SK-N-SH treated with all-trans-retinoic acid at 6 μM for 48 hours (cell line): ENCODE data around the gene FCGBP.

Source experiments
- ATAC-seq: fragments of 200-7000 bp; cut with Tn5 transposase; 3 replicates; pipeline ENCODE4 v1.9.1; 2020; ENCODE audit warnings: mild to moderate bottlenecking, moderate library complexity
- ARNTL ChIP-seq: fragments of 450-650 bp; formaldehyde crosslinking; IDR thresholded peaks from 2 replicates; pipeline ENCODE4 v1.5.0; 2020; ENCODE audit warnings: low read depth, mild to moderate bottlenecking, moderate library complexity, borderline replicate concordance
- BACH2 ChIP-seq: fragments of 250-450 bp; sonication (Bioruptor Pico); IDR thresholded peaks from 2 replicates; pipeline ENCODE4 v1.9.0; 2021; ENCODE audit warnings: mild to moderate bottlenecking, borderline replicate concordance
- CREB5 ChIP-seq: fragments of 250-450 bp; sonication (Bioruptor Pico); IDR thresholded peaks from 2 replicates; pipeline ENCODE4 v1.5.1; 2020; ENCODE audit warnings: low read depth, mild to moderate bottlenecking, moderate library complexity
- ESRRG ChIP-seq: fragments of 250-450 bp; sonication (Bioruptor Pico); IDR thresholded peaks from 2 replicates; pipeline ENCODE4 v1.6.1; 2021; ENCODE audit warnings: mild to moderate bottlenecking
- GLIS3 ChIP-seq: fragments of 250-450 bp; sonication (Bioruptor Pico); IDR thresholded peaks from 2 replicates; pipeline ENCODE4 v1.5.0; 2020; ENCODE audit warnings: mild to moderate bottlenecking, moderate library complexity
- OSR1 ChIP-seq: fragments of 250-450 bp; sonication (Bioruptor Pico); IDR thresholded peaks from 2 replicates; pipeline ENCODE4 v1.8.0; 2022; ENCODE audit warnings: moderate library complexity, mild to moderate bottlenecking, inconsistent platforms
- PATZ1 ChIP-seq: fragments of 250-450 bp; sonication (Bioruptor Pico); IDR thresholded peaks from 2 replicates; pipeline ENCODE4 v1.8.0; 2020; ENCODE audit warnings: mild to moderate bottlenecking, moderate library complexity, borderline replicate concordance
- POU6F1 ChIP-seq: fragments of 250-450 bp; sonication (Bioruptor Pico); IDR thresholded peaks from 2 replicates; pipeline ENCODE4 v1.8.0; 2021; ENCODE audit warnings: low read depth, mild to moderate bottlenecking, moderate library complexity, borderline replicate concordance
- PPARA ChIP-seq: fragments of 250-450 bp; sonication (Bioruptor Pico); IDR thresholded peaks from 2 replicates; pipeline ENCODE4 v1.5.0; 2020; ENCODE audit warnings: mild to moderate bottlenecking, borderline replicate concordance
- RARB ChIP-seq: fragments of 250-450 bp; sonication (Bioruptor Pico); IDR thresholded peaks from 2 replicates; pipeline ENCODE4 v1.8.0; 2021; ENCODE audit warnings: mild to moderate bottlenecking, moderate library complexity
- SNAI2 ChIP-seq: fragments of 250-450 bp; sonication (Bioruptor Pico); IDR thresholded peaks from 2 replicates; pipeline ENCODE4 v1.5.0; 2020; ENCODE audit warnings: mild to moderate bottlenecking, moderate library complexity
- TCF4 ChIP-seq: fragments of 250-450 bp; sonication (Bioruptor Pico); IDR thresholded peaks from 2 replicates; pipeline ENCODE4 v1.8.0; 2021; ENCODE audit warnings: mild to moderate bottlenecking, moderate library complexity, borderline replicate concordance
- TOX ChIP-seq: fragments of 250-450 bp; sonication (Bioruptor Pico); IDR thresholded peaks from 2 replicates; pipeline ENCODE4 v1.8.0; 2021; ENCODE audit warnings: mild to moderate bottlenecking, moderate library complexity, borderline replicate concordance
- ZFP3 ChIP-seq: fragments of 250-450 bp; sonication (Bioruptor Pico); IDR thresholded peaks from 2 replicates; pipeline ENCODE4 v1.5.0; 2020; ENCODE audit warnings: mild to moderate bottlenecking, moderate library complexity
- ZFP30 ChIP-seq: fragments of 450-650 bp; formaldehyde crosslinking; IDR thresholded peaks from 2 replicates; pipeline ENCODE4 v1.5.0; 2022; ENCODE audit warnings: mild to moderate bottlenecking, moderate library complexity
- ZNF70 ChIP-seq: fragments of 450-650 bp; formaldehyde crosslinking; IDR thresholded peaks from 2 replicates; pipeline ENCODE4 v1.5.0; 2020; ENCODE audit warnings: mild to moderate bottlenecking, moderate library complexity
- ZNF8 ChIP-seq: fragments of 450-650 bp; formaldehyde crosslinking; IDR thresholded peaks from 2 replicates; pipeline ENCODE4 v1.5.0; 2020; ENCODE audit warnings: mild to moderate bottlenecking, moderate library complexity
- TF ChIP-seq, protein P1 (sequence below): fragments of 250-450 bp; sonication (Bioruptor Pico); IDR thresholded peaks from 2 replicates; pipeline ENCODE4 v1.5.0; 2020; ENCODE audit warnings: mild to moderate bottlenecking, moderate library complexity
- TF ChIP-seq, protein P2 (sequence below): fragments of 250-450 bp; sonication (Bioruptor Pico); IDR thresholded peaks from 2 replicates; pipeline ENCODE4 v1.5.1; 2021; ENCODE audit warnings: mild to moderate bottlenecking, moderate library complexity

The FCGBP gene

DNA sequence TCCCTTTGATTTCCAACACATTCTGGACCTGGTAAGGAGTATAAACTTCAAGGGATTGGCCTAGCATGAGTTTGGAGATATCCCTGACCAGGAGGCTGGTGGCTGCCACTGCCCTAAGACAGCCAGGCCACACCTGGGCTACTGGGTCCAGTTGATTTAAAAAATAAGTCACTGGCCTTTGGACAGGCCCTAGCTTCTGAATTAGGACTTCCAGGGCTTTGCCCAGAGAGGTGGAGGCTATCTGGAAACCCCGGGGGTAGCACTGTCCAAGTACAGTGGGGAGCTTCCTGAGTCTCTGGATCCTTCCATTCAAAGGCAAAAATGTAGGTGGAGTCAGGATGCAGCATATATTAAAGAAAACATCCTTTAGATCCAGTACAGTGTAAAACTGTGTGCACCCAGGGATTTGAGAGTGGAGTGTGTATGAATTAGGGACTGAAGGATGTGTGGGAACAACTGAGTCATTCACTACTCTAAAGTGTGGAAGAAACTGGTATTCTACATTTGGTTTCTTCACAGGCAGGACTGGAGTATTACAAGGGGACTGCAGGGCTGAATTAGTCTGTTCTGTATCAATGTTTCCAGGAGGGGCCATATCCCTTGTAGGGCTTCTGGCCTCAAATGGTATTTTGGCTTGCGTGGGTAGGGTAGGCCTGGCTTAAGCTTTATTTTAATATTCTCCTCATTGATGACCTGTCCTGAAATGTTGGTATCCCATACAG is 14.8 kb upstream of the FCGBP start:
- TF ChIP-seq BACH2 (CRISPR knock-in tag) (no peak), POU6F1 (CRISPR knock-in tag) (no peak), TOX (no peak), CREB5 (no peak), SNAI2 (no peak)
- ATAC-seq = no peak

- no peak for ATAC-seq
- TF ChIP-seq PATZ1 (CRISPR knock-in tag) (no peak), ZFP30 (CRISPR knock-in tag) (no peak), TOX (no peak), CREB5 (no peak), PPARA (CRISPR knock-in tag) (no peak), POU6F1 (CRISPR knock-in tag) (no peak), GLIS3 (no peak), ZNF8 (CRISPR knock-in tag) (no peak), SNAI2 (no peak), RARB (CRISPR knock-in tag) (no peak), ZFP3 (CRISPR knock-in tag) (no peak), ARNTL (no peak), ZNF70 (no peak), OSR1 (CRISPR knock-in tag) (no peak), ESRRG (CRISPR knock-in tag) (no peak), TCF4 (CRISPR knock-in tag) (no peak)
- TF ChIP-seq, protein P1, sequence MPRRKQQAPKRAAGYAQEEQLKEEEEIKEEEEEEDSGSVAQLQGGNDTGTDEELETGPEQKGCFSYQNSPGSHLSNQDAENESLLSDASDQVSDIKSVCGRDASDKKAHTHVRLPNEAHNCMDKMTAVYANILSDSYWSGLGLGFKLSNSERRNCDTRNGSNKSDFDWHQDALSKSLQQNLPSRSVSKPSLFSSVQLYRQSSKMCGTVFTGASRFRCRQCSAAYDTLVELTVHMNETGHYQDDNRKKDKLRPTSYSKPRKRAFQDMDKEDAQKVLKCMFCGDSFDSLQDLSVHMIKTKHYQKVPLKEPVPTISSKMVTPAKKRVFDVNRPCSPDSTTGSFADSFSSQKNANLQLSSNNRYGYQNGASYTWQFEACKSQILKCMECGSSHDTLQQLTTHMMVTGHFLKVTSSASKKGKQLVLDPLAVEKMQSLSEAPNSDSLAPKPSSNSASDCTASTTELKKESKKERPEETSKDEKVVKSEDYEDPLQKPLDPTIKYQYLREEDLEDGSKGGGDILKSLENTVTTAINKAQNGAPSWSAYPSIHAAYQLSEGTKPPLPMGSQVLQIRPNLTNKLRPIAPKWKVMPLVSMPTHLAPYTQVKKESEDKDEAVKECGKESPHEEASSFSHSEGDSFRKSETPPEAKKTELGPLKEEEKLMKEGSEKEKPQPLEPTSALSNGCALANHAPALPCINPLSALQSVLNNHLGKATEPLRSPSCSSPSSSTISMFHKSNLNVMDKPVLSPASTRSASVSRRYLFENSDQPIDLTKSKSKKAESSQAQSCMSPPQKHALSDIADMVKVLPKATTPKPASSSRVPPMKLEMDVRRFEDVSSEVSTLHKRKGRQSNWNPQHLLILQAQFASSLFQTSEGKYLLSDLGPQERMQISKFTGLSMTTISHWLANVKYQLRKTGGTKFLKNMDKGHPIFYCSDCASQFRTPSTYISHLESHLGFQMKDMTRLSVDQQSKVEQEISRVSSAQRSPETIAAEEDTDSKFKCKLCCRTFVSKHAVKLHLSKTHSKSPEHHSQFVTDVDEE = no peak
- TF ChIP-seq, protein P2, sequence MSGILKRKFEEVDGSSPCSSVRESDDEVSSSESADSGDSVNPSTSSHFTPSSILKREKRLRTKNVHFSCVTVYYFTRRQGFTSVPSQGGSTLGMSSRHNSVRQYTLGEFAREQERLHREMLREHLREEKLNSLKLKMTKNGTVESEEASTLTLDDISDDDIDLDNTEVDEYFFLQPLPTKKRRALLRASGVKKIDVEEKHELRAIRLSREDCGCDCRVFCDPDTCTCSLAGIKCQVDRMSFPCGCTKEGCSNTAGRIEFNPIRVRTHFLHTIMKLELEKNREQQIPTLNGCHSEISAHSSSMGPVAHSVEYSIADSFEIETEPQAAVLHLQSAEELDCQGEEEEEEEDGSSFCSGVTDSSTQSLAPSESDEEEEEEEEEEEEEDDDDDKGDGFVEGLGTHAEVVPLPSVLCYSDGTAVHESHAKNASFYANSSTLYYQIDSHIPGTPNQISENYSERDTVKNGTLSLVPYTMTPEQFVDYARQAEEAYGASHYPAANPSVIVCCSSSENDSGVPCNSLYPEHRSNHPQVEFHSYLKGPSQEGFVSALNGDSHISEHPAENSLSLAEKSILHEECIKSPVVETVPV (CRISPR knock-in tag) = no peak
Measured at GRCh38 chr19:39946532-39946931, 12.1 kb upstream of the FCGBP start.
